Stimulated activated CD4-positive, alpha-beta T cell treated with anti-CD3 and anti-CD28 coated beads, Interleukin-15, amount 100 ng/mL, for 24 hours (primary cell): ENCODE measurements around the gene SNX32.

Experiments used
- DNase-seq: peaks from one replicate; pipeline ENCODE4 v3.0.0-alpha.2; 2020

The SNX32 gene

DNA sequence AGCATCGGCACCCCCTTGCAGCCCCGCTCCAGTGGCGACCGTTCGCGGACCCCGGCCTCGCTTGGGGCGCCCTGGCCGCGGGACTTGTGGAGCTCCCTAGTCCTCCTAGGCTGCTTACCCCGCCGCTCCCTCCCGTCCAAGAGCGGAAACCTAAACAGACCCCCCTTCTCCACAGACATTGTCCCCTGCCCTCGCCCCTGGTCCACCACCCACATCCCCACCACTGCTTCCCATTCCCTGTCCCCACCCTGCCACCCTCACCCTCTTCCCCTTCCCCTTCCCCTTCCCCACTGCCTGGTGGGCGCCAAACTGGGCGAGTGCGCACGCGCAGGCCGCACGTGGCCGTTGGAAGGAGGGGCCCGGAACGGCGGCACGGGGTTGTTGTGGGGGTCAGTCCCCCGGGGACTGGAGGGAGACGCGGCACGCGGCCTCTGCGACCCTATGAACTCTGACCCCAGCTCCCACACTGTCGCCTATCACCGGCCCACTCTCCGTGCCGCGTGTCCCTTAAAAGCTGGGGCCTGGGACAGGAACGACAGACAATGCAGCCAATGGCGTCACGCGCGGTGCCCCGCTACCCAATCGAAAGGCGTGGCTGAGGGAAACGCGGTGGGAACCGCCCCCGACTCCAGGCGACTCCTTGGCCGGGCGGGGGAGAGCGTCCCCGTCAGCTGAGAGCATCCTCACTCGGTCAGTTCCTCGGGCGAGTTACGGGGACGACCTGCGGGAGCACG lies at the start of gene SNX32:
SNX32 (plus strand) TSS at position 667 of the 734 bp plus-strand sequence. CDS start 103 bp downstream, outside the sequence.
- peak; percentile 98 for DNase-seq

- no peak for DNase-seq
Measured at GRCh38 chr11:65785319-65786007, 48.3 kb upstream of the SNX32 start.

DNA sequence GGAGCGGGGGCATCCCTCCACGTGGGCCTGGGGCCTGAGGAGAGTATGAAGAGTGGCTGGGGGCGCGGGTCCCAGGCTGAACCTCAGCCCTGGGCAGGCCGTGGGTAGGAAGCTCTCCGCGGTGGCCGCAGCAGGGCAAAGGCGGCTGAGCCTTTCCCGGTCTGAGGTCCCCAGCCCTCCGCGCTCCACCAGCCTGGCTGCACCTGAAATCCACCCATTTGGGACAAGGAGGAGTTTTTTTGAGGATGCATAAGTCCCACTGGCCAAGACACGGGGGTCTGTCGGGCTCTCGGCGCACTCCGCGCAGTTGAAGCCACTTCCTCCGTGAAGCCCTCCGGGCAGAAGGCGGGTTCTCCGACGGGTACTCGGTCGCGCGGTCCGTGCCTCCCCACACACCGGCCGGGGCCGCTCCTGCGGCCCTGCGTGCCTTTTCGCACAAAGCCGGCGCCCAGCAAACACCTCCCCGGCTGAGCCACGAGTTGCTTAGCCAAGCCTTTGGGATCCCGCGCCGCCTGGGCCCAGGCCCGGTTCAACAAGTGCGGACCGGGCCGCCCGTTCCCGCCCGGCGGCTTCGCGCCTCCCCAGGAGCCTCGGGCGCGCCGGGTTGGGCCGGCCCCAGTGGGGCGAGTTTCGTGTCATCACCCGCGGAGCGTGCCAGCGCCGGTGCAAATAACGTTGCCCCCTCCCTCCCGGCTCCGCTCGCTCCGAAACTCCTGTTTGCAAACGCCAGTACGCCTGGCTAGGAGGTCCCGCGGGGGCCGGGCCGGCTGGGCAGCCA lies 47.6 kb upstream of the SNX32 start:
- DNase-seq, result peak; percentile 34

- DNase-seq, result no peak
Measured at GRCh38 chr11:65786786-65787636, 46.8 kb upstream of the SNX32 start, which contains the start of gene OVOL1. OVOL1 (plus strand) TSS chr11:65787063; CDS start chr11:65787374, 311 bp downstream.

DNA sequence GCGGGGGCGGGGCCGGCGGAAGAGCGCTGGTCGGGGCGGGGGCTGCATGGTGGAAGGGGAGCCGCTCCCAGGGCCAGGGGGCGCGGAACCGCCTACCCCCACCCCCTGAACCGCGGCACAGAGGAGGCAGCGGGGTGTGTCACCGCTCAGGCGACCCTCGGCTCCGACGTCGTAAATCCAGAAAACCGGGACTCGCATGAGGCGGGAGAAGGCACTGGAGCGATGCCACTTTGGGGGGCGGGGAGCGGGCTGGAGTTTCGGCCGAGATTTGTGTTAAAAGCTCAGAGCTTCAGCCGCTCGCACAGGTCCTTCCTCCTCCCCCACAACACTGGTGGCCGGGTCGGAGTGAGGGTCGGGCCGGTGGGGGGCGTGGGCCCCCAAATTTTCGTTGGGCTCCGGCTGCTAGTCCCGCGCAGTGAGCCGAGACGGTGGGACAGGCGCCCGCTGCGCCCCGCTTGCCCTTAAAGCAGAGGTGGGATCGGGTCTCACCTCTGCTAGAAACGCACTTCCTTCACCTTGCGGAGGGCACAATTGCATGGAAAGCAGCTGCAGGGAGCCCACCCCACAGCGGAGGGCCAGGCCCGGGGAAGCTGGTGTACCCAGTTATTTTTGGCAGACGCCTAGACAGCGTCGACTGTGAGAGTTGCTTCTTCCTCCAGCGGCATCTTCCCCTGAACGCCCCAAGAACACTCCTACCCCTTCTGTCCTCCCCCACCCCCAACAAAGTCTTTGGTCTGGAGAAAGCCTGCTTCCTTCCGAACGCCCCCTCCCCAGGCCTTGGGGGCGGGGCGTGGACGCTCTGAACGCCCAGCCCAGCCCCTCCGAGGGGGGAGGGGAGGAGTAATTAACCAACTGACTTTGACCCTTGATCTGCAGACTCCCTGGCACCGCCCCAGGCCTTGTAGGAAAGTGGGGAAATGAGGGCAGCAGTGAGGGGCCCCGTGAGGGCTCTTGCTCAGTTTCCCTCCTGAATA lies 45.8 kb upstream of the SNX32 start:
- DNase-seq, result no peak

DNA sequence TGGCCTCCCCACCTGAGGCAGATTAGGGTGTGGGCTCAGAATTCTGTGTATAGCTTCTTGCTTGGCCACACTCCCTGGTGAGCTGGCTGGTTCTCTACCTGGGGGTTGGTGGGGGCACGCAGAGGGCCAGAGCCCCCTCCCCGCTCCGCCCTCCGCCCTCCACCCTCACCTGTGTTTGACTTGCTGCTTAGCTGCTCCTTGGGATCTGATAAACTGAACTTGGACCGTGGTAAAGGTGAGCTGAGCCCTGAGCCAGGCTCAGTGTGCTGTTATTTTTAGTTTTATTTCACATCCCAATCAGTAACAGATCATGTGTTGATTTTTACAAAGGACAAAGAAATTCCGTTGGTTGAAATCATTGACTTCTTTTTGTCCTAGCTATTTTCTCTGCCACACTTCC lies 44.9 kb upstream of the SNX32 start:
- DNase-seq, result no peak

- no peak for DNase-seq
Measured at GRCh38 chr11:65789230-65790103, 44.3 kb upstream of the SNX32 start.

DNA sequence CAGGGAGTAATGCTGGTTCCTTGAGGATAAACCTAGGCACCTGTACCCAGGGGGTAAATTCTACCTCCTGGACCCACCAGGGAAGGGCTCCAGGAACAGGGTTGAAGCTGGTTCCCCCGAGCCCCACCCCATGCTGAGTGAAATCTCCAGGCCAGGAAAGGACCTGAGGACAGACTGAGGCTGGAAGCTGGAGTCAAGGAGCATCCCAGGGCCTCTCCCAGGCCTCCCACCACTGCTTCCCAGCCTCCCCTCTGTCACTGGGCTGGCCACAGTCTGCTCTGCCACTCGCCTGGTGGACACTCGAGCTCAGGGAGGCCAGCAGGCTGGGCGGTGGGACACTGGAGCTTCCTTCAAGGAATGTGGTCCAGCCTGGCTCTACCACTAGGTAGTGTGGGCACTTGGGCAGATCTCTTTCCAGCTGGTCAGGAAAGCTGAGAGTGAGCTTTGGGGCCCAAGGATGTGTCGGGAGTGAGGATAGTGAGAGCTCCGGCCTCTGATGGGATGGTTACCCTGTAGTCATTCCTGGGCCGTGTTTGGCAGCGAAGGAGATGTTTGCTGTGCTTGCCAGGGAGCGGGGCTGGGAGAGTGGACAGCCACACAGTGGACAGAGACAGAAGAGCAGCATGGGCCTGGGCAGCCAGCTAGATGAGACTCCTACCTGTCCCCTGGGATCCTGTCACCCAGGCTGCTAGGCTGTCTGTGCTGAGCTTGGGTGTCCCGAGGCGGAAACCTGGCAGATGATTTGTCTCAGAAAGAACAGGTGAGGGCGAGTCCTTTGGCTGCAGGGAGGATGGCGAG lies 43.5 kb upstream of the SNX32 start:
- DNase-seq, result no peak

GRCh38 chr11:65790902-65791650 lies 42.7 kb upstream of the SNX32 start:
- DNase-seq, result no peak

DNA sequence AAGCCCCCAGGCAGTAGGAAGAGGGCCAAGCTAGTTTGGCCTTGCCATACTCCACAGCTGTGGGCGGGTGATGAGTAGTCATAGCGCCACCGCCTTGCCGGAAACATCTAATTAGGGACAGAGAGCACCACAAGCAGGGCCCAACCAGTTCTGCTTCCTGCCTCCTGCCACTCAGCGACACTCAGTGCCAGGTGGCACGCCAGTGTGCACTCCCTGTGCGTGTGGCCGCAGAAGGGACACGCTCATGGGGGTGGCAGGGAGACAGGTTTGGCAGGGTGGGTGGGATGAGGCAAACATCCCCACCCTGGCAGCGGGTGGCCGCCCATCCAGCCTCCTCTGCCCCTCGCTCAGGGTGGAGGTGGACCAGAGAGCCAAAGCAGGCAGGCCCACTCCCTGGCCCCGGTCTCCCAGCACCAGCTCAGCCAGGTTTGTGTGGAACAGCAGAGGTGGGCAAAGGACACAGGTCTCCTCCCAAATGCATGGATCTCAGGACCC lies 42.0 kb upstream of the SNX32 start:
- peak; percentile 75 for DNase-seq

- DNase-seq, result no peak
Measured at GRCh38 chr11:65792456-65792855, 41.3 kb upstream of the SNX32 start.

DNA sequence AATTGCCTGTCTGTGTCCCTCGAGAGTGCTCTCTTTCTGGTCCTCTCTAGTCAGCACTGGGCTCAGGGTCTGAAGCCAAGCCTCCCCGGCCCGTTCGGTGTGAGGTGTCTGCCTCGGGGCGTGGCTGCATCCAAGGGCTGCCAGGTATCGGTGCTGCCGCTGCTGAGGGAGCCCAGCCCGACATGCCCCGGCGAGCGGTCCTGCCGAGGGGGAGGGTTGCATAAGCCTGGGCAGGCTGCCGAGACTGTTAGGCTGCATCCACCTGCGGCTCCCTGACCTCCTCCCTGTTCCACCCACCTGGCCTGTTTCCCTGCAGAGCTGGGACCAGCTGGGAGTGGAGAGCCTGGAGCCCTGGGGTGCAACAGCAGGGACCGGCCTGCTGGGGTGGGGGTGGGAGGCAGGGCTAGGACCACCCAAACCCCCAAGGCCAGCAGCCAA lies 40.6 kb upstream of the SNX32 start:
- no peak for DNase-seq

DNA sequence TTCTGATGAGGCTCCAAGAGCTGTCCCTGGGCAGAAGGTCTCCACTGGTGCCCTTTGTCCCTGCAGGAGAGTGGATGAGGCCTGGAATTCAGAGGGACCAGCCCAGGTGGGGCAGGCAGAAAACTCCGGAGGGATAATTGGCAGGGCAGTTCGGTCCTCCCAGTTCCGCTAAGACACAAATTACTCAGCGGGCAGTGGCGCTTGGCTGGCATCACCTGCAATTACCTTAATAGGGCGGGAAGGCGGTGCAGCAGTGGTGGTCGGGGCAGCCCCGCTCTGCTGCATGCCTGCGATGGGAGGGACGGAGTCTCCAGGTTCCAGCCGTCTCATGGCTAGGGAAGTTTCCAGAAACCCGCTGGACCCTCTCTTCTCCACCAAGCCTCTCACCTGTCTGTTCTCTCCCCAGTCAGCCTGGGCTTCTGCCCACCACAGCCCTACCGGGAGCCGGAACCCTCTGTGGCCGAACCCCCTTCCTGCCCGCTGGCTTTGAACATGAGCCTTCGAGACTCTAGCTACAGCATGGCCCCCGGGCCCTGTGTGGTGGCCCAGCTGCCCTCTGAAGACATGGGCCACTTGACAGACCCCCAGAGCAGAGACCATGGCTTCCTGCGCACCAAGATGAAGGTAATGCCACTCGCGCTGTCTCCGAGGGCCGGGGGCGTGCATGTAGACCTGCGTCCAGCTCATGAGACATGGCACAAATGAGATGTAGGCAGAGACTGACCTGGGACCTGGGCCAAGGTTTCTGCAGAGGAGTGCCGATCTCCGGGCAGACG lies 40.0 kb upstream of the SNX32 start:
- DNase-seq, result no peak

DNA sequence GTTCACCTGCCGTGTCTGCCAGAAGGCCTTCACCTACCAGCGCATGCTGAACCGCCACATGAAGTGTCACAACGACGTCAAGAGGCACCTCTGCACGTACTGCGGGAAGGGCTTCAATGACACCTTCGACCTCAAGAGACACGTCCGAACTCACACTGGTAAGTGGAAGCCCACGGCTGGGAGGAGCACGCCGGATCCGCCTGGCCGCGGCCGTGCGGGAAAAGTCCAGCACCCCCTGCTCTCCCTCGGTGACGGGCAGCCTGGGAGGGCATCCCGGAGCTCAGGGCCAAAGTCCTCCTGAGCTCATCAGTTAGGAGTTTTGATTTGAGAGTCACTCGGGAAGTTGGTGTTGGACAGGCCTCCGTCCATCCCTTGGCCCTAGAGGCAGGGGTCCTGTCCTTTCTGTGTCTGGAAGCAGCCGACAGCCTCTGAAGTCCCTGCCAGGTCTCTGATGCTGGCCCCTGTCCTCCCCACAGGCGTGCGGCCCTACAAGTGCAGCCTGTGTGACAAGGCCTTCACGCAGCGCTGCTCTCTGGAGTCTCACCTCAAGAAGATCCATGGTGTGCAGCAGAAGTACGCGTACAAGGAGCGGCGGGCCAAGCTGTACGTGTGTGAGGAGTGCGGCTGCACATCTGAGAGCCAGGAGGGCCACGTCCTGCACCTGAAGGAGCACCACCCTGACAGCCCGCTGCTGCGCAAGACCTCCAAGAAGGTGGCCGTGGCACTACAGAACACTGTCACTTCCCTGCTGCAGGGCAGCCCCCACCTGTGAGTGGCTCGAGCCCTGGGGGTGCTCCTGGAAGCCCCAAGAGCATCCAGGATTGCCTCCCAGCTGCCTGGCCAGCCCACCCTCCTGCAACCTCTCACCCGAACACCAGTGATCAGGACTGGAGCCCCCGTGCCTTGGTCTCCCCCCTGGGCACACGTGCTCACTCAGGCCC lies 38.9 kb upstream of the SNX32 start:
- no peak for DNase-seq

DNA sequence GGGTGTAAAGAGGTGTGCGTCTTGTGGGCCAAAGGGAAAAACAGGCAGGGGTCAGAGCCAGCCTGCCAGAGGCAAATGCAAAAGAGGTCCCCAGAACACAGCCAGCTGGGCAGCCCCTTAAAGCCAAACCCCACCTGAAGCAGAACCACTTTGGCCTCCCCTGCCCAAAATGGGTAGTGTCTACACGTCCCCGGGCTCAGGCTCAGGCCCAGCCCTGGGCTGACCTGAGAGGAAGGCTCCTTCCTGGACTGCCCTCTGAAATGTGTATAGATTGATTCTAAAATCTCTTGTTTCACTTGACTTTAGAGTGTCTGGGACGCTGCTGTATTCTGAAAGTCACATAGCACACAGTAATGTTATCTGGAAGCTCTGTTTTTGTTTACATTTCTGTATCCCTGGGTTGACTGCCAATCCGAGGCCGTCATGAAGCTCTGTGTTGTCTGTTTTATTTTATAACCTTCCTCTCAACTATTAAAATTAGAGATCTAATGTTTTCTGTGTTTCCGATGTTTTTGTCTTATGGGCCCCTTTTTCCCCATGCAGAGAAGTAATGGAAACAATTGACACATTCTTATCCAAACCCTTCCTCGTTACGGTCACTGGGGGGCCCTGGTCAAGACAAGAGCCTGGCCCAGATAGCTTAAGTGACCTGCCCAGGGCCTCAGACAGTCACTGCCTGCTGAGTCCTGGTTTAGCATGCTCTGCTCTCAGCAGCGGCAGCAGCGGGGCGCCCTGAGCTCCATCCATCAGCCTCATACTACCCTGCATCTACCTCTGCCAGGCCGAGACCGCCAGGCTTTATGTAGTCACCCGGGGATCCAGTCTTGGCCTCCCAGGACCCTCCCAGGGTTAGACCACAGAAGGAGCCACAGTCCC lies 36.8 kb upstream of the SNX32 start:
- no peak for DNase-seq
